NCI-H2029 treated with DMSO at 0.1 percent for 48 hours (cell line): ENCODE data around the gene C1QL4.
A peak's percentile ranks its signal among the peaks of the same experiment; 100 is the strongest.
"Not testable (repeated sequence)": the region's sequence is repeated elsewhere in the genome, so short reads cannot be mapped to it uniquely, and the experiment has no call there.

Experiments
- DNase-seq: peaks from one replicate; lab custom pipeline; 2025; lab: John Stamatoyannopoulos, UW

C1QL4 gene

GRCh38 chr12:49301760-49302159 is 35.2 kb downstream of the C1QL4 start:
- DNase-seq = no peak

- DNase-seq = no peak
Observed at GRCh38 chr12:49298160-49298559, 38.8 kb downstream of the C1QL4 start.

- no peak for DNase-seq
Observed at GRCh38 chr12:49297695-49298060, 39.3 kb downstream of the C1QL4 start.

GRCh38 chr12:49296836-49297694 is 39.9 kb downstream of the C1QL4 start:
- no peak for DNase-seq

- DNase-seq = peak; percentile 39
Observed at GRCh38 chr12:49296034-49296835, 40.8 kb downstream of the C1QL4 start.

- no peak for DNase-seq
Observed at GRCh38 chr12:49295082-49295936, 41.7 kb downstream of the C1QL4 start, which contains the start of gene PRPH. Gene PRPH (plus strand): TSS chr12:49295147. CDS start chr12:49295201, 54 bp downstream.

GRCh38 chr12:49294804-49295081 is 42.2 kb downstream of the C1QL4 start:
- no peak for DNase-seq

GRCh38 chr12:49294086-49294803 is 42.7 kb downstream of the C1QL4 start:
- DNase-seq = no peak

- no peak for DNase-seq
Observed at GRCh38 chr12:49293056-49293956, 43.7 kb downstream of the C1QL4 start.

- no peak for DNase-seq
Observed at GRCh38 chr12:49292729-49293055, 44.3 kb downstream of the C1QL4 start.

GRCh38 chr12:49288922-49289555 is 47.9 kb downstream of the C1QL4 start:
- no peak for DNase-seq

GRCh38 chr12:49288412-49288853 is 48.6 kb downstream of the C1QL4 start:
- no peak for DNase-seq

GRCh38 chr12:49287876-49288275 is 49.1 kb downstream of the C1QL4 start:
- DNase-seq = no peak

GRCh38 chr12:49284672-49285071 is 52.3 kb downstream of the C1QL4 start:
- DNase-seq = no peak

- DNase-seq = no peak
Observed at GRCh38 chr12:49283541-49284429, 53.2 kb downstream of the C1QL4 start.

GRCh38 chr12:49282740-49283375 is 54.1 kb downstream of the C1QL4 start:
- DNase-seq = not testable (repeated sequence)
